Loucy (cell line): ENCODE data around the gene NID2.

Experiments
- H2AFZ ChIP-seq: fragments of 200-600 bp; sonication (generic); 2 replicates; pipeline ENCODE4 v1.6.0; 2016; ENCODE audit warnings: antibody characterized with exemption, mild to moderate bottlenecking, low read length, moderate library complexity
- H3F3A ChIP-seq: fragments of 200-600 bp; 2 replicates; pipeline ENCODE4 v1.6.0; 2016; ENCODE audit warnings: antibody characterized with exemption, low read depth, mild to moderate bottlenecking
- H3K27me3 ChIP-seq: fragments of 200-600 bp; sonication (generic); 2 replicates; pipeline ENCODE4 v1.6.1; 2014; ENCODE audit warnings: low read length, mild to moderate bottlenecking; ENCODE audit not compliant: insufficient read depth, poor library complexity, severe bottlenecking
- H3K36me3 ChIP-seq: fragments of 200-600 bp; sonication (generic); 2 replicates; pipeline ENCODE4 v1.6.1; 2016; ENCODE audit warnings: low read length; ENCODE audit not compliant: insufficient read depth
- H3K4me1 ChIP-seq: fragments of 200-600 bp; sonication (generic); 2 replicates; pipeline ENCODE4 v1.5.1; 2014; ENCODE audit warnings: low read length, mild to moderate bottlenecking; ENCODE audit not compliant: insufficient read depth, poor library complexity, severe bottlenecking
- H3K4me2 ChIP-seq: fragments of 200-600 bp; sonication (generic); 2 replicates; pipeline ENCODE4 v1.6.0; 2014; ENCODE audit warnings: antibody characterized with exemption, low read length, low read depth, mild to moderate bottlenecking; ENCODE audit not compliant: poor library complexity, severe bottlenecking
- H3K4me3 ChIP-seq: fragments of 200-600 bp; sonication (generic); 2 replicates; pipeline ENCODE4 v1.5.1; 2014; ENCODE audit warnings: low read length, mild to moderate bottlenecking, mixed read lengths; ENCODE audit not compliant: poor library complexity, severe bottlenecking
- H3K79me2 ChIP-seq: fragments of 200-600 bp; sonication (generic); 2 replicates; pipeline ENCODE4 v1.6.1; 2014; ENCODE audit warnings: low read length; ENCODE audit not compliant: insufficient read depth
- H3K9ac ChIP-seq: fragments of 200-600 bp; sonication (generic); 2 replicates; pipeline ENCODE4 v1.6.0; 2014; ENCODE audit warnings: mild to moderate bottlenecking, low read depth, low read length, moderate library complexity; ENCODE audit not compliant: poor library complexity, severe bottlenecking
- H3K9me2 ChIP-seq: fragments of 200-600 bp; sonication (generic); replicated peaks from 2 replicates; pipeline ENCODE4 v1.6.1; 2016; ENCODE audit warnings: low read depth, low read length, mixed read lengths
- H3K9me3 ChIP-seq: fragments of 200-600 bp; sonication (generic); 2 replicates; pipeline ENCODE4 v1.6.1; 2014; ENCODE audit warnings: mild to moderate bottlenecking, antibody characterized with exemption, low read length, low read depth; ENCODE audit not compliant: insufficient read depth
- H4K20me1 ChIP-seq: fragments of 200-600 bp; sonication (generic); 2 replicates; pipeline ENCODE4 v1.6.0; 2014; ENCODE audit warnings: antibody characterized with exemption, low read length, mild to moderate bottlenecking; ENCODE audit not compliant: insufficient read depth, poor library complexity, severe bottlenecking
- CTCF ChIP-seq: fragments of 200-600 bp; sonication (generic); conservative IDR thresholded peaks from 2 replicates; pipeline ENCODE4 v1.5.1; 2014; ENCODE audit warnings: mild to moderate bottlenecking, antibody characterized with exemption, low read length
- EZH2phosphoT487 ChIP-seq: fragments of 200-600 bp; IDR thresholded peaks from 2 replicates; pipeline ENCODE4 v1.6.1; 2018; ENCODE audit warnings: antibody characterized with exemption, mild to moderate bottlenecking, moderate library complexity, borderline replicate concordance

The NID2 gene

GRCh38 chr14:52039124-52039815 is 29.6 kb downstream of the NID2 start:
- Histone ChIP-seq H3K4me2 (no peak overlapping the region), H3K9me3 (no peaks in the 10 kb centered on the region), H3K79me2 (no peaks in the 10 kb centered on the region), H3K4me3 (no peak overlapping the region), H3K4me1 (no peaks in the 10 kb centered on the region), H2AFZ (no peak overlapping the region), H3K9me2 (no peaks in the 10 kb centered on the region), H3K36me3 (no peaks in the 10 kb centered on the region; the same call in 1 of the 2 replicates), H3K9ac (no peak overlapping the region), H4K20me1 (no peaks in the 10 kb centered on the region), H3K27me3 (no peaks in the 10 kb centered on the region), H3F3A (no peaks in the 10 kb centered on the region)
- no peak for TF ChIP-seq CTCF
- no peak for TF ChIP-seq EZH2phosphoT487

GRCh38 chr14:52033101-52033642 is 35.7 kb downstream of the NID2 start:
- H3K9me2 ChIP-seq = no peaks in the 10 kb centered on the region
- H3K79me2 ChIP-seq = no peaks in the 10 kb centered on the region
- H3K27me3 ChIP-seq = no peaks in the 10 kb centered on the region
- no peaks in the 10 kb centered on the region; the same call in 1 of the 2 replicates for H3K36me3 ChIP-seq
- no peak overlapping the region for H3K4me3 ChIP-seq
- peaks cover 5% of the 10 kb centered on the region for H3K4me1 ChIP-seq
- no peak overlapping the region for H3K4me2 ChIP-seq
- no peak overlapping the region for H3K9ac ChIP-seq
- no peak for TF ChIP-seq CTCF
- TF ChIP-seq EZH2phosphoT487 = no peak
- H4K20me1 ChIP-seq = no peaks in the 10 kb centered on the region
- H2AFZ ChIP-seq = no peak overlapping the region
- H3K9me3 ChIP-seq = no peaks in the 10 kb centered on the region
- H3F3A ChIP-seq = no peaks in the 10 kb centered on the region

- H3K27me3 ChIP-seq = no peaks in the 10 kb centered on the region
- H3K4me3 ChIP-seq = no peak overlapping the region
- H3K9ac ChIP-seq = no peak overlapping the region
- no peaks in the 10 kb centered on the region for H3F3A ChIP-seq
- TF ChIP-seq CTCF (no peak), EZH2phosphoT487 (no peak)
- H3K4me1 ChIP-seq = peaks cover 5% of the 10 kb centered on the region
- no peaks in the 10 kb centered on the region; the same call in 1 of the 2 replicates for H3K36me3 ChIP-seq
- no peaks in the 10 kb centered on the region for H4K20me1 ChIP-seq
- H2AFZ ChIP-seq = no peak overlapping the region
- no peaks in the 10 kb centered on the region for H3K9me2 ChIP-seq
- no peaks in the 10 kb centered on the region for H3K9me3 ChIP-seq
- no peak overlapping the region for H3K4me2 ChIP-seq
- H3K79me2 ChIP-seq = no peaks in the 10 kb centered on the region
Observed at GRCh38 chr14:52032204-52032801, 36.6 kb downstream of the NID2 start.
